AG04450 (cell line): Measurements from ENCODE around the gene DYNLT1. TPM values are rescaled to one million over a fixed set of nuclear protein-coding genes. Genes with fewer than 3 reads are reported as not detected.

ENCODE experiments used
- CTCF ChIA-PET: fragments of 300-600, 350-600 bp; formaldehyde crosslinking; extraction: SDS; loops from one replicate; lab custom pipeline; 2022; ENCODE audit warnings: antibody characterized with exemption, inconsistent platforms; lab: Charles Lee
- POLR2A ChIA-PET: fragments of 350-600 bp; formaldehyde crosslinking; extraction: SDS; loops from one replicate; lab custom pipeline; 2021; ENCODE audit warnings: antibody characterized with exemption, inconsistent platforms; lab: Yijun Ruan, JAX
- DNase-seq: peaks from one replicate; pipeline ENCODE4 v3.0.0-alpha.2; 2011; ENCODE audit warnings: low read depth, low spot score
- H3K27ac ChIP-seq: one replicate; pipeline ENCODE4 v1.5.1; 2012; ENCODE audit warnings: low read depth, low read length, control low read depth
- H3K27me3 ChIP-seq: one replicate; pipeline ENCODE4 v1.6.0; 2012; ENCODE audit warnings: low read length; ENCODE audit not compliant: control insufficient read depth, insufficient read depth
- H3K4me3 ChIP-seq: 2 replicates; pipeline ENCODE4 v1.5.1; 2011; ENCODE audit warnings: mild to moderate bottlenecking, low read depth, low read length, control low read depth
- H3K9me3 ChIP-seq: 2 replicates; pipeline ENCODE4 v1.5.1; 2012; ENCODE audit warnings: low read length; ENCODE audit not compliant: control insufficient read depth, insufficient read depth
- CTCF ChIP-seq: IDR thresholded peaks from 2 replicates; pipeline ENCODE4 v1.5.1; 2011; ENCODE audit warnings: low read depth, low read length, control low read depth, inconsistent platforms
- polyA plus RNA-seq: library from polyadenylated mRNA; depleted of rRNA; stranded (reverse); fragments of >200 nt; gene quantifications from 2 replicates; pipeline ENCODE4 v1.2.3, GENCODE V29; 2011

Gene DYNLT1
- polyA plus RNA-seq, 1 experiment, result 422 TPM

GRCh38 chr6:158630938-158631616 is 13.5 kb downstream of the DYNLT1 start:
- CTCF ChIA-PET, result interaction anchor here (1.0 to 2.5 kb wide), 5 partner anchors 25 to 410 kb away, joined by 3 to 10 read pairs (median 4); no protein-coding TSS in a partner anchor
- no peak for DNase-seq
- H3K27me3 ChIP-seq, result no peaks in the 10 kb centered on the region
- POLR2A ChIA-PET, result interaction anchor here (1.4 to 1.7 kb wide), 2 partner anchors 10 to 13 kb away, joined by 3 to 8 read pairs; partner anchors contain the start of gene DYNLT1
- TF ChIP-seq CTCF, result no peak
- no peaks in the 10 kb centered on the region for H3K9me3 ChIP-seq
- peak overlapping the region; percentile 82 for H3K27ac ChIP-seq
- no peak overlapping the region for H3K4me3 ChIP-seq

GRCh38 chr6:158629367-158630221 is 14.9 kb downstream of the DYNLT1 start:
- CTCF ChIA-PET, result interaction anchor here (1.2 to 2.5 kb wide), 3 partner anchors 24 to 62 kb away, joined by 3 to 10 read pairs (median 3); no protein-coding TSS in a partner anchor
- TF ChIP-seq CTCF, result no peak

GRCh38 chr6:158628542-158628941 is 16.0 kb downstream of the DYNLT1 start:
- POLR2A ChIA-PET, result no interaction called here
- no peaks in the 10 kb centered on the region for H3K27me3 ChIP-seq
- H3K9me3 ChIP-seq, result no peaks in the 10 kb centered on the region
- CTCF ChIA-PET, result interaction anchor here (2.5 kb wide), 1 partner anchor 63 kb away, joined by 10 read pairs; no protein-coding TSS in a partner anchor
- no peak for DNase-seq
- TF ChIP-seq CTCF, result no peak
- no peak overlapping the region for H3K4me3 ChIP-seq
- no peak overlapping the region for H3K27ac ChIP-seq

More at GRCh38 chr6:158629367-158630221, 14.9 kb downstream of the DYNLT1 start:
- Histone ChIP-seq H3K9me3 (no peaks in the 10 kb centered on the region), H3K27ac (peak overlapping the region; percentile 21), H3K4me3 (no peak overlapping the region), H3K27me3 (no peaks in the 10 kb centered on the region)
- no peak for DNase-seq
- POLR2A ChIA-PET, result interaction anchor here (1.4 kb wide), 1 partner anchor 9 kb away, joined by 3 read pairs; no protein-coding TSS in a partner anchor

GRCh38 chr6:158627940-158628211 is 16.7 kb downstream of the DYNLT1 start:
- DNase-seq, result no peak
- no peak overlapping the region for H3K4me3 ChIP-seq
- H3K27me3 ChIP-seq, result no peaks in the 10 kb centered on the region
- ChIA-PET CTCF (no interaction called here), POLR2A (no interaction called here)
- no peak for TF ChIP-seq CTCF
- H3K27ac ChIP-seq, result no peak overlapping the region
- H3K9me3 ChIP-seq, result no peaks in the 10 kb centered on the region
